ENCODE results near the gene CACNA1C.

Gene CACNA1C

GRCh38 chr12:2341871-2342270, 289.1 kb downstream of the CACNA1C start:
- DNase-seq (ENCODE audit: low read depth in 2 of 2), result no peak

DNA sequence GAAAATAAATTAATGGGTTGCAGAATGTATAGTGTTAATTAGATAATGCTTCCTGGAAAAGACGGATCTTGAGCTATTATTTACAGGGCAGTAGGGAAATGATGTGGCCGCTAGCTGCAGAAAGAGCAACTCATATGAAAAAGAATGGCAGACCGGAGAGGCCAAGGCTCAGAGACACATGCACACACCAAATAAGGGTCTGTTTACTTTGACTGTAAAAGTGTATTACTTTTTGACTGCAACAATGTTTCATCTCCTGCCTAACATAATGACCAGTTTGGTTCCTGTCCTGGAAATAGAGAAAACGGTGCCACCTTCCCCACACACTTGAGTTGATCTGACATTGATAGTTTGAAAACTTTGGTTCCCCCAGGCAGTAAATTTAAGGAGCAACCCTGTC, 290.9 kb downstream of the CACNA1C start:
- no peak for DNase-seq (ENCODE audit: low read depth in 2 of 2)

DNA sequence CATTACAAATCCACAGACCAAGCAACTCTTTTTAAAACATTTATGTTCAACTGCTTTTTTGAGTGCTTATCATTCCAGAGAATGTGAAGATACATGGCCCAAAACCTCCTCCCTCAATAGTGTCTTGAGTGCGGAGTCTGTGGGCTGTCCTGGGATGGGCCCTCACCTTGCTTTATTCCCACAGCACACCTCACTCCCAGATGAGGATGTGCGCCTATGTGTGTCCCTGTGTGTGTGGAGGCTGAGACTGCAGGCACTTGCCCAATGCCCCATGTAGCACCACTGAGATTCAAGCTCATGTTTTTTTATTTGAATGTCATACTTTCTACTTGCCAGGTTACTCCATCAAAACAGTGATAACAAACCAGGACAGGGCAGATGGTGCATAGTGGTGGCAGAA, 291.7 kb downstream of the CACNA1C start:
- no peak for DNase-seq (ENCODE audit: low read depth in 2 of 2)

DNA sequence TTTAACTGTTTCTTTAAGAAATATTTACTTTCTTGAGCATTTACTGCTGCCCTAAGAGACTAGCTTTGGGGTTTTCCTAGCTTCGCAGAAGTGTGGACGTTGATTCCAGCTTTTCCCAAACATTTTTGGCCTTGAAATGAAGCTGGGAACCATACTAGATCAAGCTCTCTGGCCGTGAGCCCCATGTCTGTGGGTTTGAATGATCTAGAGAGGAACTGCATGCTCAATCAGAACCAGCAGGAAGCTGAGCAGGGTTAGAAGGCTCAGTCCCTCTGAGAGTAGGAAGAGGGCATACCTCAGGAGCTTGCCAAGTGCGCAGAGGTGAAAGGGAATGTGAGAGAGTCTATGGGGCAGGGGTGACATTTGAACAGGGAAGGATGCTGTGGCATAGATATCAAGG, 292.1 kb downstream of the CACNA1C start:
- DNase-seq (ENCODE audit: low read depth in 2 of 2), result no peak

- DNase-seq (ENCODE audit: low read depth in 2 of 2), result no peak
Measured at GRCh38 chr12:2345902-2346301, 293.1 kb downstream of the CACNA1C start.

- DNase-seq (ENCODE audit: low read depth in 2 of 2), result no peak
Measured at GRCh38 chr12:2346416-2346815, 293.6 kb downstream of the CACNA1C start.

DNA sequence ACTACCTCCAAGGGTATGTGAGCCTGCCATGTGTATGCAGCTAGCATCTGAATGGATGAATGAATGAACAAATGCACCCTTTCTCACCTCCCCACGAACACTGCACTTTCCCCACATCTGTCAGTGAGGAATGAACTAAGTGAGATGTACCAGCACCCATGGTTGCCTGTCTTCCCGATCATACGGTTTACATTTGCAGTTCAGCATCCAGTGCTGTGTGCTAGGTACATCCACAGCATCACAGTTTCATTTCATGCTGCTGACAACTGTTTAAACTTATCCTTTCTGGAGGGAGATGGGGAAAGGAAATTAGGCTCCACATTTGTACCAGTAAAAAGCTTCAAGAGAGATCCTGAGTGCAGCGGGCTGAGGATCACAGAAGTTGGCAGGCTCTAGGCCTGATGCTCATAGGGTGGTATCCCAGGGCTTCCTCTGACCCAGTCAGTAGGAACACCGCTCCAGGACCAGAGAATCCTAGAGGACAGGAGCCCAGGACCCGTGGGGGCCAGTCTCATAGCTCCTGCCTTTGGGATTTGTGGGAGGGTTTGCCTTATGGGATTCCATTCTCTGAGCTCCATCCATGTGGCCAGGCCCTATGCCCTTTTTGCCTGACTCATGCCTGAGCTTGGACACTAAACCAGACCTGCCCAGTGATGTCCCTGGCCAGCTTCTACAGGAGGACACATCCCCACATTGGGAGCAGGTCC, 294.5 kb downstream of the CACNA1C start:
- DNase-seq (ENCODE audit: low read depth in 2 of 2), result no peak

GRCh38 chr12:2347844-2348481, 295.2 kb downstream of the CACNA1C start:
- DNase-seq (ENCODE audit: low read depth in 2 of 2), result no peak

DNA sequence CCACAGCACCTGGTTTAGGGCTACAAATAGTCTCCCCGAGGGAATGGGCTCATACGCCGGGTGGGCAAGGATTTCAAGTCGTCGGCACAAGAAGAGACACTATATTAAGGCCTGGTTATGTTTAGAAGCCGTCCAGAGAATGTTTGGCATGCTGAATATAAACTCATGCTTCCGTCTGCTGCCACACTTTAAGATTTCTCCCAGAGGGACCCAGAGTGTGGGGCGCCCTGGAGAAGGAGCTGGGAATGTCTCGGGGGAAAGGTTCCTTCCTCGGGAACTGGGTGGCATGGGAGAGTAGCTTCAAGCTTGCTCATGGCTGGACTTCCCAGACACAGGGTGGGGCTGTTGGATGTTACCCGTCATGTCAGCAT, 295.7 kb downstream of the CACNA1C start:
- no peak for DNase-seq (ENCODE audit: low read depth in 2 of 2)

DNA sequence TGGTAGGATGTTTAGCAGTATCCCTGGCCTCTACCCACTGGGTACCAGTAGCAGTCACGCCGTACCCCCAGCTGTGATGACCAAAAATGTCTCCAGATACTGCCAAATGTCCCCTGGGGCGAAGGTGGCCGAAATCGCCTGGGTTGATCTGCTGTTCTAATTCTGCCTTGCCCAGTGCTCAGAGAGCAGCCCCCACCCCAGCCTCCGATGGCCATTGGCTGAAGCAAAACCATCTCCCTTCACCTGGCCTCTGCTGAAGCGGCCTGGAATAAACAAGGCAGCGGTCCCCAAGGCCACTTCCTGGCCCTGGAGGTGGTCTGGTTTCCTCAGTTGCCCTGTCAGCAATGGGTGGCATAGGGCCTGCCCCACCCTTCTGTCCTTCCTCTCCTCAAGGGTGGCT, 298.4 kb downstream of the CACNA1C start:
- DNase-seq (ENCODE audit: low read depth in 2 of 2), result no peak

GRCh38 chr12:2352203-2352602, 299.4 kb downstream of the CACNA1C start:
- DNase-seq (ENCODE audit: low read depth in 2 of 2), result no peak

GRCh38 chr12:2353281-2353680, 300.5 kb downstream of the CACNA1C start:
- DNase-seq (ENCODE audit: low read depth in 2 of 2), result no peak

DNA sequence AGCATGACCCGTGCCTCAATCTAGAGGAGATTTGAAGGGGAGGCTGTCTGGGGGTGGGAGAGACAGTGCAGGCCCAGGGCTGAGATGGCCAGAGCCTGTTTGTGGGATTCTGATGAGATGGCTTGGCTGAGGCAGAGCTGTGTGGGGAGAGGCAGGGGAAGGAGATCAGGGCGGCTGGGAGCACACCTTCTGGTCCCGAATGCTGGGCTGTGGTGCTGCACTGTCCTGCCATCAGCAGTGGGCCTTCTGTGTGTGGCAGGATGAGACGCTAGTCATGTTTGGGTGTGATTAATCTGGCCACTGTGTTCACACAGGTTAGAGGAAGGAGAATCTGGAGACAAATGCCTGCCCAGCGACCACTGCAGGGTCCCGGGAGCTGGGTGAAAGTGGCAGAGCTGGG, 300.9 kb downstream of the CACNA1C start:
- no peak for DNase-seq (ENCODE audit: low read depth in 2 of 2)

DNA sequence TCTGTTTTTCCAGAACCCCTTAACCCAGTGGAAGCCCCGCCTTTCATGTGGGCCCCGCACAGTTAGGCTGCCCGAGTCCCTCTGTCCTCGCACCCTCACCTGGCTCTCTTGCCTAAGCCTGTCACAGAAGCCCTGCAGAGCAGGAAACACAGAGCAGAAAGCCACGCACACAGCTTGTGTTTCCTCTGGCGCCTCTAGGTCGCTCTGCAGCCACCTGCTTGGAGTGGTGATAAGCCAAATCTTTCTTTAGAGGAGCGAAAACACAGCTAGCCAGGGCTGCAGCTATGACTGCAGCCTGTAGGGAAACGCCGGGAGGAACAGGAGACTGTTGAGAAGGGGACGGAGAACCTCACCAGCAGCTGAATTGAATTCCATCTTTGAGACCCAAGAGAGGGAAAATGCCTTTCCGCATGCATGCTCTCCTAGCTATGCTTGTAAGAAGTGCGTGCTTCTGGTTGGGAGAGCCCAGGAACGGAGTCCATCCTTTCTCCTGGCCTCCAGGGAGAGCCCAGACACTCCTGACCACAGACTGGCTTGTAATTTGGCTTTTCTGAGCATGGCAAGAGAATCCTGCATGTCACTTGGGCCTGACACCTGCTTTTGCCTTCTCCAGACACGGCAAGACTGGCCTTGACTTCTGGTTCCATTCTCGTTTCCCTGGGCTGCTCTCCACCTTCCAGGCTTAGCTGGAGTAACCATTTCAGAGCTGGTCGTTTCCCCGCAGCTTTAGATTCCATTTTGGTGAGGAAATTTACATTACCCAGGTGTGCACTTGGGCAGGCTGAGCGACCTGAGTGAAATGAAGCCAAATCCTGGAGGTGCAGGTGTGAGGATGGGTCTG, 301.6 kb downstream of the CACNA1C start:
- DNase-seq (ENCODE audit: low read depth in 2 of 2), result no peak

- no peak for DNase-seq (ENCODE audit: low read depth in 2 of 2)
Measured at GRCh38 chr12:2355198-2355597, 302.4 kb downstream of the CACNA1C start.

GRCh38 chr12:2355604-2356003, 302.8 kb downstream of the CACNA1C start:
- DNase-seq (ENCODE audit: low read depth in 2 of 2), result no peak

DNA sequence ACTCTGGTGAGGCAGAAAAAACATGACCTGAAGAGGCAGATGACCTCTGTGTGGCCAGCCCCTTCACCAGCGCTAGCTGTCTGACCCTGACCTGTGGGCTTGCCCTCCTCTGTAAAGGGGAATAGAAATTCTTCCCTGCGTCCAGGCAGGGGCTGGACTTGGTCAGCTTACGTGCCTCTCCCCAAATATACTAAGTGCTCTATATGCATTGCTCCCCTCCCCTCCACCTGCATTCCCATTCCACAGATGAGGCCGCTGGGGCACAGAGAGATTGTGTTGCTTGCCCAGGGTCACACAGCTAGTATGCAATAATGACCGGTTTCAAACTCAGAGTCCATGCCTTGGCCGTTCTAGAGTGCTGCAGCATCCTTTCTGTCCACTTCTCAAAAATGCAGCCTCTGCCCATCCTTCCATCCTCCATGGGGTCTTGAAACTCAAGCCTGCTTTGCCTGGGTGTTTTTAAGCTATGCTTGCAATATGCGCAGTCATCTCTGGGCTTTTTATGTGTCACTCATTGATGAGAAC, 303.9 kb downstream of the CACNA1C start:
- no peak for DNase-seq (ENCODE audit: low read depth in 2 of 2)

GRCh38 chr12:2358986-2359658, 306.3 kb downstream of the CACNA1C start:
- DNase-seq (ENCODE audit: low read depth in 2 of 2), result no peak

DNA sequence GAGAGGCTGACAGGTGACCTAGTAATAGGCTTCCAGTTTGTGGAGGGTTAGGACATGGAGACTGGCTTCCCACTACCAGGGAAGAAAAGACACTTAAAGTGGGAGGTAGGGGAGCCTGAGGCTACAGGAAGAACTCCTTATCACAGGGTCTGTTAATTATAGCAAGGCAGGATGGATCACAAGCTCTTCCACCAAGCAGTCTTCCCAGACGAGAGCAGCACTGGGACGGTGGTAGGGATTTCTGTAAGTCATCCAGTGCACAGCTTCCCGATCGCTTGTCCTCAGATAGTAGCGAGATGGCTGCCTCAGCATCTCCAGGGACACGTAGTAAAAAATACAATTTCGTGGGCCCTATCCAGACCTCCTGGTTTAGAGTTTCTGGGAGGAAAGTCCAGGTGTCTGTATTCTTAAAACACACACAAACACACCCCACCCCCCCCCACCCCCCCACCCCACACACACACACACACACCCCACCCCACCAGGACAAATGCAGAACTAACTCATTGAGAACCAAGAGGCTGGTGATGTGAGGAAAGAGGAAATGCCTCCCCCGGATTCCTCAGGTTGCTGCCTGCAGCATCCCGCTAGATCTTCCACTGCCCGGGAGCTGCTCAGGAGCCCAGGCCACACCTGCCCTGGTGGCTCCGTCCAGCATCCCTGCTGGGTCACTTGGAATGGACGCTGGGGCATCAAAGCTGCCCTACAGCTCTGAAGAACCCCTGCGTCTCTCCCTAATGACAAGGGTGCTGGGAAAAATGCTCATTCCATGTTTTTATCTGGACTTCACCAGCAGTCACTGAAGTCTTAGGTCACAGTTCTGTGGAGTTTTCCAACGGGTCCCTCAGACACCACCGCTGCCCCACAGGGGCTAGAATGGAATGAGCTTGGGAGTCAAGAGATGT, 307.2 kb downstream of the CACNA1C start:
- no peak for DNase-seq (ENCODE audit: low read depth in 2 of 2)

- no peak for DNase-seq (ENCODE audit: low read depth in 2 of 2)
Measured at GRCh38 chr12:2360630-2361170, 307.9 kb downstream of the CACNA1C start.
